DMS114 treated with DMSO at 0.1 percent for 48 hours (cell line): Measurements from ENCODE around the gene OGFR.

Experiments used
- DNase-seq: peaks from one replicate; lab custom pipeline; 2025; ENCODE audit not compliant: unreplicated experiment; lab: John Stamatoyannopoulos, UW

OGFR gene

DNA sequence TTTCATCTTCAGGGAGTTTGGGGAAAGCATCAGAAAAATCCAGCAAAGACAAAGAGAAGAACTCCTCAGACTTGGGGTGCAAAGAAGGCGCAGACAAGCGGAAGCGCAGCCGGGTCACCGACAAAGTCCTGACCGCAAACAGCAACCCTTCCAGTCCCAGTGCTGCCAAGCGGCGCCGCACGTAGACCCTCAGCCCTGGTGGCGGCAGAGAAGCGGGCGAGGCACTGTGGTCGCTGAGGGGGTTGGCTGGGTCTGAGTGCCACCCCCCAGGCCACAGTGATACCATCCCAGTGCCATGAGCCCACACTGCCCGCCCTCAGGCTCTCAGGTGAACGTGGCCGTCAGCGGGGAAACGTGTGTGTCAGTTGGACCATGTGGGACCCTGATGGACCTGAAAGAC, 5.2 kb upstream of the OGFR start:
- no peak for DNase-seq

DNA sequence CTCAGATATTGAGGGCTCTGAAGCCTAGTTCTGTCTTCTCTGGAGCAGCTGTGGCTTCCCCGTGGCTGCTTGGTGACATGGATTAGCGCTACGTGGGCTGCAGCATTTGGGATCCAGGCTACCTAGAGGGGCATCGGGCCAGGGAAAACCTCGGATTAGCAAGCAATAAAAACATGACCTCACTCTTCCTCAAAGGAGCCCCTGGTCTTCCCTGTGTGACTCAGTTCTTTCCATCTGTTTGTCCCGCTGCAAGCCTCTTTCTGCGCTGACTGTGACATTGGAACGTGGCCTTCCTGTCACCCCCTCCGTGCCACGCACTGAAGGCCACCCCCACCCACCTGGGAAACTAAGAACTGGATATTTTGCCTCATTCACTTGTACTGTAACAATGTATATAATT, 4.8 kb upstream of the OGFR start:
- DNase-seq, result no peak

DNA sequence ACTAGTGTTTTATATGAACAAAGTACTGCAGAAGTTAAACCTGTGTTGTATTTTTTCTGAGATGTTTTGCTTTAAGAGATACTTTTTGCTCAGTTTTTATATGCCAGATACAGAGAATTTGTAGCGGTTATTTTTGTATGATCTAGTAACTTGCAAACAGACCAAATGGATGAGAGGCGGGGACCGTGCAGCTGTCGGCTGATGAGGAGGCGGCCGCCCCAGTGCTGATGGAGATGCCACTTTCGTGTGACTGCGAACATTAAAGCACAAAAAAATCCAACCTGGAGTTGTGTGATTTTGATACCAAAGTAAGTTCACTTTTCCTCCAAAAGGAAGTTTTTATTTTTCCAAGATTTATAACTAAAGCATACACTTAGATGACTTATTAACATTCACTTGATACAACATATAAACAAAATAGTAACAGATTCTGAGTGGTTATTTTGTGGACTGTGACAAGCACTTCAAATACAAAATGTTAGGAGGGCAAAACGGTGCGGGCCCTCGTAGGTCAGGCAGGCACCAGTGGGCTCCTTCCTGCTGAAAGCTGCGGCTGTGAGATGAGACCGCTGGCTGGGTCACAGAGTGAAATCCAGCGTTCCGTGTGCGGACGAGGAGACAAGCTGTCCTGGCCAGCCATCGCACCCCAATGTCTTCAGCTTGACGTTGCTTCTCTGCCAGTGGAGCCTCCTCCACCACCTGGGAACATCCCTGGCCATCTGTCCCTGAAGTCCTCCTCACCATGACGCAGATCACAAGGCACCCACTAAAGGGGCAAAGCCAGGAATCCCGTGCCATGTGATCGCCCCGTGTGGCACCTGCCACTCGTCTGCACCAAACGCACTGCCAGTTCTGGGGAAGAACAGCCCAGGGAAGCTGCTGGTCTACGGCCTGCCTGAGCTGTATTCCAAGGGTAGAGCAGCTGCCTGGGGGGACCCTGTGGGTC, 4.0 kb upstream of the OGFR start:
- DNase-seq, result no peak

DNA sequence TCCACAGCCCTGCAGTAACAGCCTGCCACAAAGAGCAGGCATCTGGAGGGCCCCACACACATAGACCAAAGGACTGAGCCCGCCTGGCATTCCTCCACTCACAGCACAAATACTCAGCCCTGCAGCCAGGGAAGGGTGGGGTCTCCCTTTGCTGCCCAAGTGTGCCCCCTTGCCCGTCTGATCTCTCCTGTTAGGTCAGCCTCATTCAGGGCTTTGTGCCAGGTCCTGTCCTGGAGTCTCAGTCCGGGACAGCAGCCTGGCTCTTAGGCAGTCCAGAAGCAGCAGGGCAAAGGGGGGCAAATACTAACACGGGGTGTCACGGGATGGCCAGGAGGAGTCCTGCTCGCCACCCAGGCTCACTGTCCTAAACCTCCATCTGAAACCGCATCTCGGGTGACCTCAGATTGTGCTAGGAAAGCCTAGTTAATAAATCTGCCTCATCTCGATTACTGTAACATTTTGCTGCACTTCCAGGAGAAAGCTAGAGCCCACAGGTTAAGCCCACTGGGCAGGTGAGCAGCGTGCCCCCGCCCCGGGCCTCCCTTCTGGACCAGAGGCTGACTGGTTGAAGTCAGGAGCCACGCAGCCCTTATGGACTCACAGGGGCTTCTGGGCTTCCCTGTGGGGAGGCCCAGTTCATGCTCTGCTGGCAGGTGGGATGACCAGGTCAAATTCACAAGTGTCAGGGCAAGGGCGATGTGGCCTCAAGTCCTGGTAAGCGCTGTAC, 3.2 kb upstream of the OGFR start:
- DNase-seq, result no peak

DNA sequence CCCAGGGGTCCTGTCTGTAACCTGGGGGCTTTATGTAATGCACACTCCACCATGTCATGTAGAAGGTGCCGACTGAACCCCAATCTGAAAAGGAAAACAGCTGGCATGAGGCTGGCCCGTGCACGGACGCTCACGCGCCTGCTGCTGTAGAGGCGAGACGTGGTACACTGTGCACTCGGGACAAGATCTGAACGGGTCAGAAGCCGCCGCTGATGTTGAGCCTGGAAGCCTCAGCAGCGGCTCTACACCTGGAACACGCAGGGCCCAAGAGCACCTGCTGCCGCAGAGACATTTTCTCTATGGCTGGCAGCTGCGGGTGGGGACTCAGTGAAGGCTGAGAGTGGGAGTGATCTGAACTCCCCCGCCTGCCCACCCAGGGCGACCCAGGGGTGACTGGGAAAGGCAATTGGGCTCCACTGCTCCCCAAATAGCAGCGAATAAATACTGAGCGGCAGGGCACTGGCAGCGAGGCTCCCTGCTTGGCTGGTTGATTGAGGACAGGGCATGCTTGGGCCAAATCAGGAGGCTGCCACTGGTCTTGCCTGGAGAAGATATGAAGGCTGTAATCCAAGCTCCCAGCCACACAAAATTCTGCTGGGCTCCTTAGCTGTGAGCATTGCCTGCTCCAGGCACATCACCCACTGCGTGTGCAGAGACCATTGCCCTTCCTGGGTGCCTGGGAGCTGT, 2.5 kb upstream of the OGFR start:
- no peak for DNase-seq

DNA sequence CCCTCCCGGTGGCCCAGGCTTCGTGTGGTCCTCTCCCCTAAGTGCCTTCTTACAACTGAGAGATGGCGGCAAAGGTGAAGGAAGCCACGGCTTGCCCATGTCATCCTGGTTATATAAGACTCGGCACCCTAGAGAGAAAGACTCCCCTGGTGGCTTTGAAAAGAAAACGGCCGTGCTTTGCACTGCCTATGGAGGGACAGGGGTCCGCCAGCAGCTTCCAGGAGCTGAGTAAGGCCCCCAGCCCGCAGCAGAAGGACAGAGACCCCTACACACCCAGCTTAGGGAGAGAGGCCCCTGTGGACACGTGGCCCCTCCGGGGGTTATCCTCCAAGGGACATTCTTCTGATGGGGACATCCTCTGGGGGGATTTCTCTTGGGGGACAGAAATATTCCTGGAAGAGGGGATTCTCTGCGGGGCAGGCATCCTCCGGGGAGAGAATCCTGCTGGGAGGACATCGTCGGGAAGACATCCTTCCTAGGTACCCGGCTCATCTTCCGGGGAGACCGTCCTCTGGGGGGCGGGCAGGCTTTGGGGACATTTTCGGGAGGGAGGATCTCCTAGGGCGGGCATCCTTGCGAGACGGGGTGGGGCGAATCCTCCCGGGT, 511 bp upstream of the OGFR start:
- peak; percentile 30 for DNase-seq

DNA sequence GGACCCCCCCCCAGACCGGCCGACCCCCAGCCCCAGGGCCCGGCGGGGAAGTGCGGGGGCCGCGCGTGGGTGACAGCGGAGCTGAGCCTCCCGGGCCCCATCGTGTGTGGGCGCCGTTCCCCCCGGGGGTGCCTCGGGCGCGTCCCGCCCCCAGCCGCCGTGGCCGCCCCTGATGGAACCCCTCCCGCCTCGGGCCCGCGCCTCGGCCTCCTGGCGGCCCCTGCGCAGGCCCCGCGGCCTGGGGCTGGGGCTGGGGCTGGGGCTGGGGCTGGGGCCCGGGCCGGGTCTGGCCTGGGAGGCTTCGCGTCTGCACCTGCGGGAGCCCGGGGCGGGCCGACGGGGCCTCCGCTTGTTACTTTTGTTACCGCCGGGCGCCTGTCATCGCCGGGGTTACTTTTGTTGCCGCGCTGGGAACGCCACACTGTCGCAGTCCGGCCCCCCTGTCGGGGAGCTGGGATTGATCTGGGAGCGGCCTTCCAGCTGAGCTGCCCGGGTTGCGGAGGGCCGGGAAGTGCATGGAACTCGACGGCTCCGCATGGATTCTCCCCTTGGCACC, 598 bp downstream of the OGFR start:
- no peak for DNase-seq

DNA sequence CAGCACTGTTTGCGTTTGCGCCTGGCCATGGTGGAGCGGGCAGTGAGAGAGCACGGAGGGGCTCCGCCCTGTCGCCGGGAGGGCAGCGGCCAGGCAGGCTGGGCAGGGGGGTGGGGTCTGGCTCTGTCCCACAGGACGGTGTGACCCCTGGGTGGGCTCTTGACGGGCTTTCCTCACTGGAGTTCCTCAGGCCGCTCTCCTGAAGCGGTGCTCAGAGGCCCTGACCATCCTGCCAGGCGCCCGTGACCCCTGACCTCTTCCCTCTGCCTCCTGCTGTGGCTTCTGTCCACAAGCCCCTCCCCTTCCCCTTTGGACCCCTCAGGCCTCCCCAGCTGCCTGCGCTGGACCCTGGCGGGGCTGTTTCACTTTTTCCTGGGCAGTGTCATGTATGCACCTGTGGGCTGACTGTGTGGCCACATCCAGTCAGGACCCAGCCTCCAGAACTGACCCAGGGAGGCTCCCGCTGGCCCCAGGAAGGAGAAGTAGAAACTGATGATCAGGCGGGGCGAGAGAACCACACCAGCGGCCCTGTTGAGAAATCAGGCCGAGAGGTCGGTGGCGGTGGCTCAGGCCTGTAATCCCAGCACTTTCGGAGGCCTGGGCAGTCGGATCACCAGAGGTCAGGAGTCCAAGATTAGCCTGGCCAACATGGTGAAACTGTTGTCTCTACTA, 1.2 kb downstream of the OGFR start:
- DNase-seq, result no peak

DNA sequence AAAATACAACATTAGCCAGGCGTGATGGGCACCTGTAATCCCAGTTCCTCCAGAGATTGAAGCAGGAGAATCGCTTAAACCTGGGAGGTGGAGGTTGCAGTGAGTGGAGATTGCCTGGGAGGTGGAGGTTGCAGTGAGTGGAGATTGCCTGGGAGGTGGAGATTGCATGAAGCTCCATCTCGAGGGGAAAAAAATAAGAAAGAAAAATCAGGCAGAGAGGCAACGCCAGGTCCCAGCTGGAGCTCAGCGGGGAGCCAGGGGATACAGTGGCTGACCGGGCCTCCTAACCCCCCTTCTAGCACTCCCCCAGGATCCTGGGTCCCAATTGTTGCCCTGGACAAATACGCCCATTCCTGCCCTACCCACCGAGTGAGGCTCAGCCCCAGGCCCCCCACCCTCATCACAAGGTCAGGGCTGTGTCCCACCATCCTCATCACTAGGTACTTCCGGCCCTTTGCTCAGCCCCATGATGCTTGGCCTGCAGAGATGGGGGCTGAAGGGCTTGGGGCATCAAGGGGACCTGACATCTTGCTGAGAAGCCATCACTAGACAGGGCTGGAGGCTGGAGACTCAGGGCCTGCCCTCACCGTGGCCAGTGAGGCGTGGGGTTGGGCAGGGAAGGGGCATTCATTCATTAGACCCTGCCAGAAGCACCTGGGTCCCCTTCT, 1.9 kb downstream of the OGFR start:
- DNase-seq, result no peak

DNA sequence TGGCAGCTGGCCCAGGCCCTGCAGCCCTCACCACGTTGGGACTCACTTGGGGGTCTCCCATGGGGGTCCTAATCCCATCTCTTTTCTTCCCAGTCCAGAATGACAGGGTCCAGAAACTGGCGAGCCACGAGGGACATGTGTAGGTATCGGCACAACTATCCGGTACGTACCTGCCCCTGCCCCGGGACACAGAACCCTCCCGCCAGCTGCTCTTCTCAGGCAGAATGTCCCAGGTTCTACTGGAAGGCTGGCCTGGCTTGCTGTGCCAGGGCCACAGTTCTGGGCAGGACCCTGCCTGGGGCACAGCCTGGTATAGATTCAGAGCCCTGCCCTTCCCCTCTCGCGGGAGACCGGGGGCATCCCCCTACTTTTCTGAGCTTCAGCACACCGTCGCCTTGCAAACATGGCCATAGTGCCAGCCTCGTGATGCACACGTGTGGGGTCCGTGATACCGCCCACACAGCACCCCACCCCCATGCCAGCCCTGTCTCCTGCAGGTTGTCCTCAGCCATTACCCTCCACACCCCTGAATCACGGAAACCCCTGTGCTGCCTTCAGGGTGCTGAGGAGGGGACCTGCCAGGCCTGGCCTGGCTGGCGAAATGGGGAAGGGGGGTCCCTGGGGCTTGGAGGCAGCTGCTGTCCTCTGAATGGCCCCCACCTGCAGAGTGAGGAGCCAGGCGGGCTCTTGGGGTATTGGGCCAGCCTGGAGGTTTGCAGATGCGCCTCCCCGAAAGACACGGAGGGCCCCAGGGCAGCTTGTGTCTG, 3.0 kb downstream of the OGFR start:
- no peak for DNase-seq

DNA sequence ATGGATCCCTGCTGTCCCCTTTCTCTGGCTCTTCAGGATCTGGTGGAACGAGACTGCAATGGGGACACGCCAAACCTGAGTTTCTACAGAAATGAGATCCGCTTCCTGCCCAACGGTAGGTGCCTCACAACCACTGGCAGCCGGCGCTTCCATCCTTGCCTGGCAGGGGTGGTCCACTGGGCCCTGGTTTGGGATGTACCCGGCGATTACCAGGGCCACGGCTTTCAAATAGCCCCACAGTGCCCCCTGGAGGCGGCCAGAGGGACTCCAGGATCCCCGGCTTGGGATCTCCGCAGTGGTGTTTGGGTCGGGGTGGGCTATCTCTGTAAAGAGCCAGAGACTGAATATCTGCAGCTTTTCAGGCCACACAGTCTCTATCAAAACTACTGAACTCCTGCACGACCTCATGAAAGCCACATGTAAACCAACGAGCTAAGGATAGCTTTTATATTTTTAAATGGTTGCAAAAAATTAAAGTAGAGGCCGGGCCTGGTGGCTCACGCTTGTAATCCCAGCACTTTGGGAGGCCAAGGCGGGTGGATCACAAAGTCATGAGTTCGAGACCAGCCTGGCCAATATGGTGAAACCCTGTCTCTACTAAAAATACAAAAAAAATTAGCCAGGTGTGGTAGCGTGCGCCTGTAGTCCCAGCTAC, 3.7 kb downstream of the OGFR start:
- DNase-seq, result peak; percentile 13

DNA sequence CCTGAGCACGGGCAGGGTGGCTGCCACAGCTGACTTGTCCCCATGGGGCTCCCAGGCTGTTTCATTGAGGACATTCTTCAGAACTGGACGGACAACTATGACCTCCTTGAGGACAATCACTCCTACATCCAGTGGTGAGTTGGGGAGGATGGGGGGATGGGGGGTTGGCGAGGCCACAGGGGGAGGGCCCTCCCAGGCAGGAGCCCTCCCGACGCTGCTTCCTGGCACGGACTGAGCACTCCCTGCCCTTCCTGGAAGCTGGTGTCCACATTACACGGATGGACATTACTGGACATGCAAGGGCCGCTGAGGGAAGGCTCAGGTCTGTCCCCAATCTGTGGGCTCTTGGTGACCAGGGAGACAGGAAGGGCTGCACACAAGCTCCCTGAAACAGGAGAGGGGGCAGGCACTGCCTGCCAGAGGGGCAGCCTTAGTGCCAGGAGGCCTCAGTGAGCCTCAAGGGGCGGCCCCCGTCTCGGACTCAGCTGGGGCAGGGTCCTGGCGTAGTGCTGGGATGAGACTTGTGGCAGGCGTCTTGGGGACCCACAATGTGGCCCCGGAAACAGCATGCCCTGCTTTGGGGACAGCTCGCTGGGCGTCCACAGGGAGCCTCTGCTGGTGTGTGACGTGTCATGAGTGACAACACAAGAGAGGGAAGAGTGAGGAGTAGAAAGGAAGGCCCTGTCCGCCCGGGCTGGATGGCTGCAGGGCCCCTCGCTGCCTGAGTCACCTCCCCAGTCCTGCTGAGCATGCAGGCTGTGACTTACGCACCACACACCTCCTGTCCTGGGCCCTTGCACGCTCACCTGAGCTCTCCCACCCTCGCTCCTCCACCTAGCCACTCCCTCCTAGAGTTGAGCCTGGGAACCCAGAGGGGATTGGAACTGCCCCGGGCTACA, 5.1 kb downstream of the OGFR start:
- no peak for DNase-seq

DNA sequence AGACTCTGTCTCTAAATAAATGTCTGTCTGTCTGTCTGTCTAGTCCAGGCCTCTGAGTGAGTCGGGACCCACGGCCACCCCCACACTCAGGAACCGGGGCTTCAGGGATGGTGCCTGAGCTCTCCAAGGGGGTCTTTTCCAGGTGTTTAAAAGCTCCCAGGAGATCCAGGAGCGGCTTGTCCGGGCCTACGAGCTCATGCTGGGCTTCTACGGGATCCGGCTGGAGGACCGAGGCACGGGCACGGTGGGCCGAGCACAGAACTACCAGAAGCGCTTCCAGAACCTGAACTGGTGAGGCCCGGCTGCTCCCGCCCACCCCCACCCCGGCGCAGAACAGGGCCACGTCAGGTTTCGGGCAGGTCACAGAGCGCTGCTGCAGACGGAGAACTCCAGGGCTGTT, 6.7 kb downstream of the OGFR start:
- no peak for DNase-seq

DNA sequence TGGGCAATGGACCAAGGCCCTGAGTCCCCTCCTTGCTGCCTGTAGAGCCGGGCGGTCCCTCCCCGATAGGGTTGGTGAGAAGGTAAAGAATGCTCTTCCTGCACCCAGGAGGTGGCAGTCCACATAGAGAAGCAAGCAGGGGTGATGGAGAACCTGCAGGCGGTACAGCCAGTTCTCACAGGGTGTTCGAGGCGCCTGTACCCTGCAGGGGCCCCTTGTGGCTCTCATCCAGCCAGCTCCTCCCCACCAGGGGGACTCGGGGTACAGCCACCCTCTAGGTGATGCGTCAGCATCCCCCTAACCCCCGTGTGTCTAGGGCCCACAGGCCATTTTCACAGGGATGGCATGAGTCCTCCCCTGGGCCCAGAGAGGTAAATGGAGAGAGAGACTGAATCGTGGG, 7.1 kb downstream of the OGFR start:
- no peak for DNase-seq

DNA sequence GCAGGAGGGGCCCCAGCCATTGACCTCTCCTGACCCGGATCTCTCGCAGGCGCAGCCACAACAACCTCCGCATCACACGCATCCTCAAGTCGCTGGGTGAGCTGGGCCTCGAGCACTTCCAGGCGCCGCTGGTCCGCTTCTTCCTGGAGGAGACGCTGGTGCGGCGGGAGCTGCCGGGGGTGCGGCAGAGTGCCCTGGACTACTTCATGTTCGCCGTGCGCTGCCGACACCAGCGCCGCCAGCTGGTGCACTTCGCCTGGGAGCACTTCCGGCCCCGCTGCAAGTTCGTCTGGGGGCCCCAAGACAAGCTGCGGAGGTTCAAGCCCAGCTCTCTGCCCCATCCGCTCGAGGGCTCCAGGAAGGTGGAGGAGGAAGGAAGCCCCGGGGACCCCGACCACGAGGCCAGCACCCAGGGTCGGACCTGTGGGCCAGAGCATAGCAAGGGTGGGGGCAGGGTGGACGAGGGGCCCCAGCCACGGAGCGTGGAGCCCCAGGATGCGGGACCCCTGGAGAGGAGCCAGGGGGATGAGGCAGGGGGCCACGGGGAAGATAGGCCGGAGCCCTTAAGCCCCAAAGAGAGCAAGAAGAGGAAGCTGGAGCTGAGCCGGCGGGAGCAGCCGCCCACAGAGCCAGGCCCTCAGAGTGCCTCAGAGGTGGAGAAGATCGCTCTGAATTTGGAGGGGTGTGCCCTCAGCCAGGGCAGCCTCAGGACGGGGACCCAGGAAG, 7.7 kb downstream of the OGFR start:
- DNase-seq, result no peak

DNA sequence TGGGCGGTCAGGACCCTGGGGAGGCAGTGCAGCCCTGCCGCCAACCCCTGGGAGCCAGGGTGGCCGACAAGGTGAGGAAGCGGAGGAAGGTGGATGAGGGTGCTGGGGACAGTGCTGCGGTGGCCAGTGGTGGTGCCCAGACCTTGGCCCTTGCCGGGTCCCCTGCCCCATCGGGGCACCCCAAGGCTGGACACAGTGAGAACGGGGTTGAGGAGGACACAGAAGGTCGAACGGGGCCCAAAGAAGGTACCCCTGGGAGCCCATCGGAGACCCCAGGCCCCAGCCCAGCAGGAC, 8.2 kb downstream of the OGFR start:
- DNase-seq, result no peak

DNA sequence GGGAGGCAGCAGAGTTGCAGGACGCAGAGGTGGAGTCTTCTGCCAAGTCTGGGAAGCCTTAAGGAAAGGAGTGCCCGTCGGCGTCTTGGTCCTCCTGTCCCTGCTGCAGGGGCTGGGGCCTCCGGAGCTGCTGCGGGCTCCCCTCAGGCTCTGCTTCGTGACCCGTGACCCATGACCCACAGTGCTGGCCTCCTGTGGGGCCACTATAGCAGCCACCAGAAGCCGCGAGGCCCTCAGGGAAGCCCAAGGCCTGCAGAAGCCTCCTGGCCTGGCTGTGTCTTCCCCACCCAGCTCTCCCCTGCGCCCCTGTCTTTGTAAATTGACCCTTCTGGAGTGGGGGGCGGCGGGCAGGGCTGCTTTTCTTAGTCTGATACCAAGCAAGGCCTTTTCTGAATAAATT, 9.0 kb downstream of the OGFR start:
- no peak for DNase-seq
